Measurements from ENCODE around the gene C1orf141. TPM values are rescaled to one million over a fixed set of nuclear protein-coding genes. Genes with fewer than 3 reads are reported as not detected.

Gene C1orf141
- total and polyA plus RNA-seq, 2 donors (not counting 3 experiments of a cell fraction or from before 2014, with no cell fraction given), result not detected

- ChIA-PET POLR2A (no interaction called here), CTCF (no interaction called here)
- H3K36me3 ChIP-seq (ENCODE audit: control insufficient read depth in 2 of 2, extremely low read depth in 1 of 2, insufficient read depth in 2 of 2, low read length in 2 of 2), result no peaks in the 10 kb centered on the region
- BruUV-seq (replicated peaks), result no TSS peak
- H3K27ac ChIP-seq (ENCODE audit: insufficient read depth, low read depth, low read length), result no peak overlapping the region
- DNase-seq (ENCODE audit: low read depth, low spot score), result no peak
- H3K9me1 ChIP-seq (replicated peaks; ENCODE audit: control insufficient read depth, extremely low read depth, insufficient read depth, low read length), result no peaks in the 10 kb centered on the region
- no peak for FAIRE-seq
- intact Hi-C loops (cut with micrococcal nuclease), result no loop called here
- H3K9ac ChIP-seq (replicated peaks; ENCODE audit: extremely low read depth, insufficient read depth, low read length), result no peak overlapping the region
- no peaks in the 10 kb centered on the region for H4K20me1 ChIP-seq (replicated peaks; ENCODE audit: control insufficient read depth, extremely low read depth, insufficient read depth, low read length)
- dilution Hi-C loops (cut with MboI; ENCODE audit: extremely low pct_ligation_motif_present, low sequenced_read_pairs), result no loop called here
- no peaks in the 10 kb centered on the region for H3K4me1 ChIP-seq (ENCODE audit: control insufficient read depth, extremely low read depth, insufficient read depth, low read length)
- H3K27me3 ChIP-seq (ENCODE audit: control insufficient read depth in 2 of 2, insufficient read depth in 2 of 2, low read length in 2 of 2), result peaks cover 0 to 4% of the 10 kb centered on the region in 2 experiments
- H3K9me3 ChIP-seq (replicated peaks; ENCODE audit: control insufficient read depth, insufficient read depth, low read length), result no peaks in the 10 kb centered on the region
- no peak overlapping the region for H3K4me2 ChIP-seq (ENCODE audit: insufficient read depth, low read length)
- H3K79me2 ChIP-seq (ENCODE audit: control insufficient read depth, insufficient read depth, low read length), result no peaks in the 10 kb centered on the region
- no peak overlapping the region for H3K4me3 ChIP-seq (replicated peaks in 1 of 3; ENCODE audit: insufficient read depth in 1 of 3, low read depth in 1 of 3, low read length in 3 of 3)
- TF ChIP-seq POLR2A (IDR thresholded peaks at IDR 0.05; ENCODE audit: low read depth, low read length) (no peak), FOS (IDR thresholded peaks at IDR 0.05; ENCODE audit: borderline replicate concordance, insufficient read depth, low read length) (no peak), EZH2 (IDR thresholded peaks at IDR 0.05; ENCODE audit: borderline replicate concordance, low read depth, low read length, severe bottlenecking) (no peak), GATA2 (IDR thresholded peaks at IDR 0.05; ENCODE audit: insufficient read depth, insufficient read length, low read depth, low read length) (no peak)
- no peak overlapping the region for H2AFZ ChIP-seq (ENCODE audit: low read depth, low read length)
Measured at GRCh38 chr1:67062412-67062811, 72.4 kb downstream of the C1orf141 start.

GRCh38 chr1:67061266-67061665, 73.5 kb downstream of the C1orf141 start:
- no peak overlapping the region for H2AFZ ChIP-seq (ENCODE audit: low read depth, low read length)

More at GRCh38 chr1:67061266-67061665, 73.5 kb downstream of the C1orf141 start:
- FAIRE-seq (no peak), DNase-seq (ENCODE audit: low read depth, low spot score) (no peak)
- Histone ChIP-seq H3K27ac (ENCODE audit: insufficient read depth, low read depth, low read length) (no peak overlapping the region), H3K9ac (replicated peaks; ENCODE audit: extremely low read depth, insufficient read depth, low read length) (no peak overlapping the region), H3K4me1 (ENCODE audit: control insufficient read depth, extremely low read depth, insufficient read depth, low read length) (no peaks in the 10 kb centered on the region), H3K4me2 (ENCODE audit: insufficient read depth, low read length) (no peak overlapping the region), H3K79me2 (ENCODE audit: control insufficient read depth, insufficient read depth, low read length) (no peaks in the 10 kb centered on the region), H3K9me1 (replicated peaks; ENCODE audit: control insufficient read depth, extremely low read depth, insufficient read depth, low read length) (no peaks in the 10 kb centered on the region), H3K27me3 (ENCODE audit: control insufficient read depth in 2 of 2, insufficient read depth in 2 of 2, low read length in 2 of 2) (peaks cover 0 to 4% of the 10 kb centered on the region in 2 experiments), H3K36me3 (ENCODE audit: control insufficient read depth in 2 of 2, extremely low read depth in 1 of 2, insufficient read depth in 2 of 2, low read length in 2 of 2) (no peaks in the 10 kb centered on the region), H3K4me3 (replicated peaks in 1 of 3; ENCODE audit: insufficient read depth in 1 of 3, low read depth in 1 of 3, low read length in 3 of 3) (no peak overlapping the region), H4K20me1 (replicated peaks; ENCODE audit: control insufficient read depth, extremely low read depth, insufficient read depth, low read length) (no peaks in the 10 kb centered on the region), H3K9me3 (replicated peaks; ENCODE audit: control insufficient read depth, insufficient read depth, low read length) (no peaks in the 10 kb centered on the region)
- TF ChIP-seq GATA2 (IDR thresholded peaks at IDR 0.05; ENCODE audit: insufficient read depth, insufficient read length, low read depth, low read length), result no peak
- TF ChIP-seq POLR2A (IDR thresholded peaks at IDR 0.05; ENCODE audit: low read depth, low read length), result no peak
- intact Hi-C loops (cut with micrococcal nuclease), result no loop called here
- ChIA-PET CTCF (interaction anchor here (0.7 kb wide), 1 partner anchor 83 kb away, joined by 3 read pairs; no protein-coding TSS in a partner anchor), POLR2A (no interaction called here)
- no TSS peak for BruUV-seq (replicated peaks)
- dilution Hi-C loops (cut with MboI; ENCODE audit: extremely low pct_ligation_motif_present, low sequenced_read_pairs), result no loop called here

All from endothelial cell of umbilical vein (primary cell).